Calu3 (cell line): Measurements from ENCODE around the gene HYKK. TPM values are rescaled to one million over a fixed set of nuclear protein-coding genes. Genes with fewer than 3 reads are reported as not detected.

Source experiments
- BruUV-seq: library from RNA; stranded (reverse); fragments of 400-500 nt; replicated peaks from 2 replicates; lab custom pipeline; 2021; lab: Mats Ljungman, UMichigan
- CTCF ChIA-PET: fragments of 300-600 bp; sonication (Branson Sonifier 250); formaldehyde crosslinking; loops from one replicate; lab custom pipeline; 2022; ENCODE audit warnings: antibody characterized with exemption; lab: Charles Lee
- DNase-seq: peaks from one replicate; pipeline ENCODE4 v3.0.0; 2022
- H3K27ac Mint-ChIP-seq: one replicate; pipeline ENCODE4 v1.8.0; 2022; ENCODE audit warnings: mixed read lengths; ENCODE audit not compliant: unreplicated experiment
- H3K27me3 Mint-ChIP-seq: one replicate; pipeline ENCODE4 v1.8.0; 2022; ENCODE audit warnings: mixed read lengths; ENCODE audit not compliant: unreplicated experiment
- H3K36me3 Mint-ChIP-seq: one replicate; pipeline ENCODE4 v1.8.0; 2022; ENCODE audit warnings: mild to moderate bottlenecking, moderate library complexity, mixed read lengths; ENCODE audit not compliant: insufficient read depth, unreplicated experiment
- H3K4me1 Mint-ChIP-seq: one replicate; pipeline ENCODE4 v1.8.0; 2022; ENCODE audit warnings: mild to moderate bottlenecking, low read depth, mixed read lengths; ENCODE audit not compliant: unreplicated experiment
- H3K4me3 Mint-ChIP-seq: one replicate; pipeline ENCODE4 v1.8.0; 2022; ENCODE audit warnings: mild to moderate bottlenecking, low read depth, moderate library complexity, mixed read lengths; ENCODE audit not compliant: unreplicated experiment
- H3K9me3 Mint-ChIP-seq: one replicate; pipeline ENCODE4 v1.8.0; 2022; ENCODE audit warnings: low read depth, mixed read lengths; ENCODE audit not compliant: unreplicated experiment
- CTCF ChIP-seq: fragments of 200-600 bp; IDR thresholded peaks from one replicate; pipeline ENCODE4 v1.8.0; 2022; ENCODE audit warnings: antibody characterized with exemption; ENCODE audit not compliant: unreplicated experiment
- intact Hi-C: fragments of 100-400 bp; cut with micrococcal nuclease; formaldehyde crosslinking; loops from one replicate; pipeline ENCODE4 v1.10.0; 2022; ENCODE audit not compliant: unreplicated experiment
- total RNA-seq: library from RNA; stranded (reverse); gene quantifications from 2 replicates; pipeline ENCODE4 v1.2.3, GENCODE V29; 2022

Gene HYKK
- total RNA-seq, 1 experiment from 2014 or later, result 15.7 TPM

- Mint-ChIP-seq H3K9me3 (no peaks in the 10 kb centered on the region), H3K4me3 (no peak overlapping the region), H3K27me3 (no peaks in the 10 kb centered on the region), H3K4me1 (peaks cover 9% of the 10 kb centered on the region), H3K27ac (no peak overlapping the region), H3K36me3 (peaks cover 88% of the 10 kb centered on the region)
- CTCF ChIA-PET, result no interaction called here
- intact Hi-C loops, result no loop called here
- no TSS peak for BruUV-seq
- no peak for TF ChIP-seq CTCF
- no peak for DNase-seq
These were observed 14.5 kb upstream of the HYKK start for GRCh38 chr15:78492872-78493271.

- BruUV-seq, result no TSS peak
- Mint-ChIP-seq H3K9me3 (peaks cover 5% of the 10 kb centered on the region), H3K4me3 (no peak overlapping the region), H3K27me3 (no peaks in the 10 kb centered on the region), H3K36me3 (peaks cover 47% of the 10 kb centered on the region), H3K4me1 (no peaks in the 10 kb centered on the region), H3K27ac (no peak overlapping the region)
- intact Hi-C loops, result no loop called here
- TF ChIP-seq CTCF, result no peak
- no peak for DNase-seq
- CTCF ChIA-PET, result interaction anchor here (0.6 kb wide), 1 partner anchor 37 kb away, joined by 3 read pairs; no protein-coding TSS in a partner anchor
These were observed 5.5 kb upstream of the HYKK start for GRCh38 chr15:78501857-78502256.

- no TSS peak for BruUV-seq
- H3K36me3 Mint-ChIP-seq, result peaks cover 47% of the 10 kb centered on the region
- intact Hi-C loops, result no loop called here
- H3K4me1 Mint-ChIP-seq, result no peaks in the 10 kb centered on the region
- no peak overlapping the region for H3K27ac Mint-ChIP-seq
- H3K4me3 Mint-ChIP-seq, result no peak overlapping the region
- DNase-seq, result no peak
- CTCF ChIA-PET, result interaction anchor here (0.6 kb wide), 1 partner anchor 24 kb away, joined by 3 read pairs; no protein-coding TSS in a partner anchor
- no peaks in the 10 kb centered on the region for H3K27me3 Mint-ChIP-seq
- H3K9me3 Mint-ChIP-seq, result peaks cover 5% of the 10 kb centered on the region
- no peak for TF ChIP-seq CTCF
These were observed 4.7 kb upstream of the HYKK start for GRCh38 chr15:78502641-78503040.

DNA sequence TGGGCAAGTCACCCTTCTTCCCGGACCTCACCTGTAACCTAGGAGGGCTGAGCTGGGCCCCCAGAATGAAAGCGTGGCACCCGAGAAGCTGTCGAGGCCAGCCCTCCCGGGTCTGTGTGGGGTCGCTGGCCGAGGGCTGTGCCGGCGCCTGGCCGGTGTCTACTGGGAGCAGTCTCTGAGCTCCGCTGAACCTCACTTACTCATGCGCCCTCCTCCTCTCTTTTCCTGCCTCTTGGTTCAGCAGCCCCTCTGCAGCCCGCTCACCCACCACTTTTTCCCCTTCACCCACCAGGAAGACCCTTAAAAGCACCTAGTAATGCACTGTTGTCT lies 419 bp downstream of the HYKK start:
- H3K9me3 Mint-ChIP-seq, result no peaks in the 10 kb centered on the region
- DNase-seq, result no peak
- intact Hi-C loops, result no loop called here
- TF ChIP-seq CTCF, result no peak
- peaks cover 30% of the 10 kb centered on the region for H3K36me3 Mint-ChIP-seq
- H3K27me3 Mint-ChIP-seq, result no peaks in the 10 kb centered on the region
- peak overlapping the region; percentile 88 for H3K4me3 Mint-ChIP-seq
- BruUV-seq, result TSS peak; percentile 20
- CTCF ChIA-PET, result interaction anchor here (0.8 to 1.2 kb wide), 4 partner anchors 34 to 85 kb away, joined by 3 read pairs; no protein-coding TSS in a partner anchor
- H3K27ac Mint-ChIP-seq, result peak overlapping the region; percentile 63
- no peaks in the 10 kb centered on the region for H3K4me1 Mint-ChIP-seq
